NCI-H2107 treated with DMSO at 0.1 percent for 48 hours (cell line): ENCODE data around the gene ZNF107.
A peak's percentile ranks its signal among the peaks of the same experiment; 100 is the strongest.

Experiments
- DNase-seq: peaks from one replicate; lab custom pipeline; 2025; ENCODE audit not compliant: unreplicated experiment; lab: John Stamatoyannopoulos, UW

Gene ZNF107

DNA sequence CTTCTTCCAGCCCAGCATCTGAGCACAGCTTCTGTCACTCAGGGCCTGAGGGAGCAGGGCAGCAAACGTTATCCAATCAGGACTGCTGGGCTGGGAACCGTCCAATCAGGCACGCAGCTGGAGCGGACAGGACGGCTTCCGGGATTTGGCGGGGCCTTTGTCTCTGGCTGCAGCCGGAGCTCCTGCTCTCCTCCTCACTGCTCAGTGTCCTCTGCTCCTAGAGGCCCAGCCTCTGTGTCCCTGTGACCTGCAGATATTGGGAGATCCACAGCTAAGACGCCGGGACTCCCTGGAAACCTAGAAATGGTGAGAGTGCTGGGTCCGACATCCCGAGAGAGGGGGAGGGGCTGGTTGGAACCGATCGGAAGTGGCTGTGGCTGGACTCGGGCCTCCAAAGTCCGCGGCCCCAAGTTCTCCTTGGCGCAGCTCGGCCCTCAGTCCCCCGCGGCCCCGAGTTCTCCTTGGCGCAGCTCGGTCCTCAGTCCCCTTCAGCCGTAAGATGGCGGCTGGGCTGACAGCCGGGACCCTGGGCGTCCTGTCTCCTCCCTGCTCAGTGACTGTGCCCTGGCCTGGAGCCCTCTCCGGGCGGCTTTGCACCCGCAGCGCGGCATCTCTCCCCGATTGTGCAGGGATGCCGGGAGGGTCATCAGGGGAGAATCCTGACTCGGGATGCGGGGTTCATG lies at the start of gene ZNF107:
ZNF107 (plus strand) TSS at position 154 of the 683 bp plus-strand sequence; CDS start at position 304, 150 bp downstream.
- DNase-seq: peak; percentile 95

DNA sequence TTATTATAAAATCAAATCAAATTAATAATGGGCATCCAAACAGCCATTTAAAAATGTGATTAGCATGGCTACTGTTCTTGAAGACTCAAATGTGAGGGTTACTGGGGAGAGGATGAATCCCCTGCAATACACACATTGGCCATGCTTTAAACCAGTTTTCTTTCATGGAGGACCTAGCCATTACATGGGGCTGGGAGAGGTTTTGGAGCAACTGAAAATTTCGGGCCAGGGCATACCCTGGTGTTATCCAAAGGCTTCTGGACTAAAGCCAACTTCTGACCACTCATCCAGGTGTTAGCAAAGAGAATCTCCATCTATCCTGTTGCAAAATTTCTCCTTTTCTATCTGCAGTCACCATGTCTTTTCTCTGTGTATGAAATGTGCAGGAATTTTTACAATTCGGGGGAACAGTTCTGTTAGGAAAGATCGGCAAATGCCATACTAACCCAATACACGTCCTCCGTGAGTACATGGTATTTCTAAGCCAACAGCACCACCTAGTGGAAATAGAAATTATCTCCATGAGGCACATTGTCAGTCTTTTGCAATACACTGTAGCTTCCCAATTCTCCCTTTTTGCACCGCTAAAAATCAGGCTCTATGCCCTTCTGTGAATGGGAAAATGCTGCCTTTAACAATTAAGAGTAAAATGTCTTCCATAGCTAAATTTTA lies 47.0 kb upstream of the ZNF107 start:
- DNase-seq: peak; percentile 34

DNA sequence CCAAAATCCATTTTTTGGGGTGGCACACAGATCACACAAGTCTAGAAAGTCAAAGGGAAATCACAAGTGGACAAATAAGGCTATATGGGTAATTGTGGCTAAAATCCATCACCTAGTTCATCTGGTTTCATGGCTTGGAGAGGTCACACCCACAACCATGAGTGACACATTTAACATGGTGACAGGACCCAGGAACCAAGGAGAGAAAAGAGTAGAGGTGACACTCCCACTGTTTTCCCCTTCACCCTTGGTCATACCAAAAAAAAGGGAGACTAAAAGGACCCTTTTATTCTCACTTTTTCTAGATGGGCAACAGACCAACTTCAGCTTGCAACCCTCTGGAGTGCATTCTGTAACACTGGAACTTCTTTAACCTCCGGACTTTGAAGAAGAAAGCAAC lies 46.2 kb upstream of the ZNF107 start:
- DNase-seq: no peak

DNA sequence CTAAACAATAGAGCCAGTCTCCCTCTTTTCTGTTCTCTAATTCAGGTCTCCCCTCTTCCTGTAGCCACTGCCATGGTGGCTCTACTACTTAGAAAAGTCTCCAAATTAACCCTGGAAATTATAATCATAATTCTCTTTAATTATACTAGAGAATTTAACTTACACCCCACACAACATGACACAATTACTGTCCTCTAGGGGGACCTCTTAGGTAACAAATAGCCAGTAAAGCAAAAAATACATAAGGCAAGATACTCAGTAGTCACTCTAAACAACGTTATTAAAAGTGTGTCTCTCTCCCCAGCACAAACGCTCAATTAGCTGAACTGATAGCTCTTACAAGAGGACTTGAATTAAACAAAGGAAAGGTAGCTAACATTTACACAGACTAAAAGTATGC lies 44.3 kb upstream of the ZNF107 start:
- no peak for DNase-seq

DNA sequence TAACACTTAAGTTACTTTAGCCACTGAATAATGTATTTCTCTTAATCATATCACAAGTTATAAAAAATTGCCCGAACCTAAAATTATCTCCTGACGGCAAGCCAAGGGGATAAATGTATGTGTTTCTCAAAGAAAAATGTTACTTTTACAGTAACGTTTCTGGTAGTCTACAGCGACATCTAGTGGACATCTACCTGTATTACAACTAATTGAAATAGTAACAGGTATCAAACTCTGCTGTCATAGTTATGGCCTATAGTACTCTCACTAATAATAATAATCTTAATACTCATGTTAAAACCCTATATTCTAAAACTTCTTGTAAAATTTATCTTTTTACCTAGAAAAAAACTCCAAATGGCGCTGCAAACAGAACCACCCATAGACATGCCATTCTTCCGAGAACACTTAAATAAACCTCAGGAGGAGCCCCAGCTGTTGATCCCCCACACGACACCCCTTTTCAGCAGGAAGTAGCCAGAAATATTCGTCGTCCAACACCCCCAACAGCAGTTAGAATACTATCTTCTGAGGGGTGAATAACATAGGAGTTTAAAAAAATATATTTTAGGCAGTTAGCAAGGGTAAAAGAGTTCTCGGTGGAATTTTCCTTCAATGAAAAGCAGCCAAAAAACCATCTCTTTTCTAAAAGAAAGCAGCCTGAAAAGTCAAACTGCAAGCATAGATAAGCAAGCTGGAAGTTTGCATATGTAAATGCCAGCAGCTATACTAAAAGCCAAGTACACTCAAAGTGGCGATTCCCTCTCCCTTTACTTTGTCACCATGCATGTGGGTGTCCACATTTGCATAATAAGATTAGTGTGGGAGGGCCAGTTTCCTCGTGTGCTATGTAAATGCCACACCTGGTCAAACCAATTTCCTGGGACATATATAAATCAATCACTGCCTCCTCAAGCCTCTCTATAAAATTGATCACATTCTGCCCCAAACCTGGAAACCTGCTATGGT lies 40.5 kb upstream of the ZNF107 start:
- no peak for DNase-seq

DNA sequence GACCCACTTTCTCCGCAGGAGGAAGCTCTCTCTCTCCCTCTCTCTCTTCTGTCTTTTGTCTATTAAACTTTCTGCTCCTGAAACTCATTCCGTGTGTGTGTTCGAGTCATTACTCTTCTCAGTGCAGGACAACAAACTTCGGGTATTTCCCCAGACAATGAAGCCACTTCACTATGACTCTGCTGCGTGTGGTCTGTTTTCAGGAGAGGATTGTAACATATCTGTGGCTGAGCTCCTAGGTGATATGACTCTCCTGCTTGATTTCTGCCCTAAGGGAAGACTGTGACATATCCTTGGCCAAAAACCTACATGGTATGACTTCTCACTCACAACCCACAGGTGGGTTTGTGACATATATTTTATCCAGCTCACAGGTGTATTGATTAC lies 39.9 kb upstream of the ZNF107 start:
- no peak for DNase-seq

DNA sequence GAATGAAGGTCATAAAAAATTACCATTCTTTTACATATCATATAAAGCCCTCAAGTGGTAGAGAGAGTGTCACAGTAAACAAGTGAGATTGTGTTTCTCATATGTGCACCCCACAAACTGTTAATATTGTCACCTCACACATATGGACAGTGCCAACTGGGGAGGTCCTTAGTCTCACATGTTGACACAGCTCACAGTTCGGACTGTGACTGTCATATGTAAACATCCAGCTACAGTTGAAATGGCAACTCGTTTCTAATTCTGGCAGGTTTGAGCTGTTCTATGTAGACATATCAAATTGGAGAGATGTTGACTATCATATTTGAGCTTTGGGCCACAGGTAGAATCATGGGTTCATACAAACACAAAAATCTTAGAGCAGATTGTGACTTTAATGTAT lies 39.4 kb upstream of the ZNF107 start:
- DNase-seq: no peak

DNA sequence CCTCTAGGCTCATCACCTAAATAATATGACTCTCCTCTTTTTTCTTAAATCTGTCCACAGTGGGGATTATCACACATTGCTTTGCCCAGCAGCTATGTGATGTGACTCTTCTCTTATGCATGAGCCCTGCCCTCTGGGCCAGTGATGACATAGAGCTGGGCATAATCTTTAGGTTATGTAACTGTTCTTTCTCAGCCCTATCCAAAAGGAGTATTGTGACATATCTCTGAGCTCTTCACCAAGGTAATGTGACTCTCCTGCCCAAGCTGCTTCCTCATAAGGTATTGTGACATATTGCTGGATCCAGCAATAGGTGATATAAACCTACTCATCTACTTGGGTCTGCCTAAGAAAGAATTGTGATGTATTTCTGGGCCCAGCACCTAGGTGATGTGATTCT lies 37.7 kb upstream of the ZNF107 start:
- DNase-seq: no peak

DNA sequence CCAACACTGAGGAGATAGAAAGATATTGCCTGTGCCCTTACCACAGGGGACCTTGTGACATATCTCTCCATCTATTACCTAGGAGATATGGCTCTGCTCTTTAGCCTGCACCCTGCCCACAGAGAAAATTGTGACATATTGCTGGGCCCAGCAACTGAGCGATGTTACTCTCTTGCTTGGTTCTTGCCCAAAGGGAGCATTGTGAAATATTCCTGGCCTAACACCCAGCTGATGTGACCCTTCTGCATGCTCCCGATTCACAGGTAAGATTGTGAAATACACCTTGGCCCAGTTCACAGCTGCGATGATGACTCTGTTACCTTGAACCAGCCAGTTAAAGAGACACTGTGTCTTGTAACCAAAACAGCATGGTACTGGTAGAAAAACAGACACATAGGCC lies 37.2 kb upstream of the ZNF107 start:
- no peak for DNase-seq

DNA sequence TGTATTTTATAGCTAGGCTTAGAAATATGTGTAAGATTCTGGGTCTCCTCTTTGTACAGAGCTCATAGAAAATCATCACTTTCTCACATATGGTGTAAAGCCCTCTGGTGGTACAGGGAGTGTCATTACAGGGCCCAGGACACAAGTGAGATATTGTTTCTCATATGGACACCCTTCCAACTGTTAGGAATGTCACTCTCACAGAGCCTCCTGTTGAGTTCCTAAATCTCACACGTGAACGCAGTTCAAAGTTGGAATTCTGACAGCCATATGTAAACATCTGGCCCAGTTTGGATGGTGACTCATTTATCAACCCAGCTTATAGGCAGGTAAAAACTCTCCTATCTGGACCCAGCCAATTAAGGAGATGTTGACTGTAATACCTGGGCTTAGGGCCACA lies 35.4 kb upstream of the ZNF107 start:
- DNase-seq: no peak

DNA sequence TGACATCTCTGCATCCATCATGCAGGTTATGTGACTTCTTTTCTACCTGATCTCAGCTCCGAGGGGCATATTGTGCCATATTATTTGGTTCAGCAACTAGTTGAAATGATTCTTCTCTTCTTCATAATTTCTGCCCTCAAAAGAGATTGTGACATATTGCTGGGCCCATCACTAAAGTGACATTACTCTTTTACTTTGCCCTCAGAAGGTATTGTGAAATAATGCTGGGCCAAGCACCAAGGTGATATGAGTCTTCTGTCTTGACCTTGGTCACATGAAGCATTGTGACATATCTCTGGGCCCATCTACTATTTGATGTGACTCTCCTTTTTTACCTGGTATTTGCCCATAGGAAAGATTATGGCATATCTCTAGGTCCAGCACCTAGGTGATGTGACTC lies 33.9 kb upstream of the ZNF107 start:
- DNase-seq: no peak

DNA sequence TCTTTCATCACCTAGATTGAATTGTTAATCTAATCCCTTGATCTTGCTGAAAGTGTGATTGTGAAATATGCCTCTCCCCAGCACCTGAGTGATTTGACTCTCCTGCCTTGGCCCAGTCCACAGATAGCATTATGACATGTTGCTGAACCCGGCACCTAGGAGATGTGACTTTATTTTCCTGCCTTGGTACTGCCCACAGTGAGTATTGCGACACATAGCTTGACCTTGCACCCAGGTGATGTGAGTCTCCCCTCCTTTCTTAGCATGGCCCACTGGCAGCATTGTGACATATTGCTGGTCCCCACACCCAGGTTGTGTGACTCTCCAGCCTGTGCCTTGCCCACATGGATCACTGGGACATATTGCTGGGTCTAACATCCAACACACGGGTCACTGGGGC lies 32.5 kb upstream of the ZNF107 start:
- DNase-seq: no peak

DNA sequence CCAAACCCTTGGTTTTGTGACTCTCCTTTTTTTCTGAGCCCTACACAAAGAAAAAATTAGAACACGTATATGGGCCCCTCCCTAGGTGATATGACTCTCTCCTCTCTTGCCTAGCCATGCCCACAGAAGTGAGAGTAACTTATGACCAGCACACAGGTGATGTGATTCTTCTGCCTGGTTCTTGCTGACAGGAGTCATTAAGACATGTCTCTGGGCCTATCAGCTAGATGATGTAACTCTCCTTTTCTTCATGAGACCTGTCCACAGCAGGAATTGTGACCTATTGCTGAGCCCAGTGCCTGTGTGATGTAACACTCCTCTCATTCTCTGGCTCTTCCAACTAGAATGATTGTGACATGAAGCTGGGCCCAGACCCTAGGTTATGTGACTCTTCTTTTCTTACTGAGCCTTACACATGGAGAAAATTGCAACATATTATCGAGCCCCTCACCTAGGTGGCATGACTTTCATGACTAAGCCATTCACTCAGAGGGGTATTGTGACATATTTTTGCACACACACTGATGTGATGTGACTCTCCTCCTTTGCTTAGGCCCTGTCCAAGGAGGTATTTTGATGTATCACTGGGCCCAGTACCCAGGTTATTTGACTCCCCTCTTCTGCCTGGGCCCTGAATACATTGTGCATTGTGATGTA lies 31.4 kb upstream of the ZNF107 start:
- no peak for DNase-seq

DNA sequence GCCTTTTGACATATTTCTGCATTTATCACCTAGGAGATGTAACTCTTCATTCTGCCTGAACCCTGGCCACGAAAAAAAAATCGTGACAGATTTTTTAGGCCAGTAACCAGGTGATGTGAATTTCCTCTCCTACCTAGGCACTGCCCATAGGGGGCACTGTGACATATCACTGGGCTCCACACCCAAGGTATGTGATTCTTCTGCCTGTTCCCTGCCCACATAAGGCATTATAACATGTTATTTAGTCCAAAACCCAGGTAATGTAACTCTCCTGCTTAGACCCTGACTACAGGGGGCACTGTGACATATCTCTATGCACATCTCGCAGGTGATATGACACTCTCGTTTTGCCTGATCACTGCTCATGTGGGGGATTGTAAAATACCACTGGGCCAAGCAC lies 29.5 kb upstream of the ZNF107 start:
- DNase-seq: no peak

DNA sequence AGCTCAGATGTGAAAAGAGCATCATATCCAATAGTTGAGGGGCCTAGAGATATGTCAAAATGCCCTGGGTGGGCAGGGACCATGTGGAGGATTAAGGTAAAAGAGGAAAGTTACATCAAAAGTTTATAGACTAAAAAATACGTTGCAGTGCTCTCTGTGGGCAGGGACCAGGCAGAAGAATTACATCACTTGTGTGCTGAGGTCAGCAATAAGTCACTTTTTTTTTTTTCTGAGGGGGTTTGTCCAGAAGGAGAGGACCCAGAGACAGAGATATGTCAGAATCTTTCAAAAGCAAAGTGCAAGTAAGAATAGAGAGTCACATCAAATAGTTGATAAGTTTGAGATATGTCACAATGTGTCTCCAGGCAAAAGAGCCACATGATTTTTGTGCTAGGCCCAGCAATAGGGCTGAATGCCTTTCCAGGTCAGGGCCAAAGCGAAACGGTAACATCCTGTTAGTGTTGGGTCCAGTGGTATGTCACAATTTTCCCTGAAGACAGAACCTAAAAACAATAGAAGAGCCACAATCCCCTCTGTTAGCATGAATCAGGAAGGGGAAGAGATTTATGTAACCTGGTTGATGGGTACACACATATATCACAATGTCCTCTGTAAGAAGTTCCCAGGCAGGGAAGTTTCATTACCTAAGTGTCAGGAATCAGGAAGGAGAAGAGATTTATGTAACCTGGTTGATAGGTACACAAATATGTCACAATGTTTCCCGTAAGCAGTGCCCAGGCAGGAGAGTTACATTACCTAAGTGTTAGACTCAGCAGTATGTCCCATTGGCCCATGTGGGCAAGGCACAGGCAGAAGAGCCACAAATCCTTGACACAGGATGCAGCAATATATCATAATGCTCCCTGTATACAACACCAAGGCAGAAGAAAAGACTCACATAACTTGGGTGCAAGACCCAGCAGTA lies 28.1 kb upstream of the ZNF107 start:
- no peak for DNase-seq

DNA sequence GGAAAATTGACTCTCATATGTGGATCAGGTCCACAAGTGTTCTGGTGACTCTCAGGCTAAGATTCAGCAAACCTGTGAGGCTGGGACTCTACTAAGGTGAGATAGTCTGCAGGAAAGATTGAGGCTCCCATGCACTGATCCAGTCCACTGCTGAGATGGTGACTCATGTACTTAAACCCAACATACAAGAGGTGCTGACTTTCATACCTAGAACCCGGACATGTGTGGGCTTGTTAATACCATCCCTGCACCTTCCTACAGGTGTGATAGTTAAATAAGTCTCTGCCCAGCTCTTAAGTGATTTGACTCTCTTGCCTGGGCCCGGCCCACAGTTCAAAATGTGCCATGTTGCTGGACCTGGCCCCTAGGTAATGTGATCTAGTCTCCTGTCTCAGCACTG lies 27.1 kb upstream of the ZNF107 start:
- no peak for DNase-seq

DNA sequence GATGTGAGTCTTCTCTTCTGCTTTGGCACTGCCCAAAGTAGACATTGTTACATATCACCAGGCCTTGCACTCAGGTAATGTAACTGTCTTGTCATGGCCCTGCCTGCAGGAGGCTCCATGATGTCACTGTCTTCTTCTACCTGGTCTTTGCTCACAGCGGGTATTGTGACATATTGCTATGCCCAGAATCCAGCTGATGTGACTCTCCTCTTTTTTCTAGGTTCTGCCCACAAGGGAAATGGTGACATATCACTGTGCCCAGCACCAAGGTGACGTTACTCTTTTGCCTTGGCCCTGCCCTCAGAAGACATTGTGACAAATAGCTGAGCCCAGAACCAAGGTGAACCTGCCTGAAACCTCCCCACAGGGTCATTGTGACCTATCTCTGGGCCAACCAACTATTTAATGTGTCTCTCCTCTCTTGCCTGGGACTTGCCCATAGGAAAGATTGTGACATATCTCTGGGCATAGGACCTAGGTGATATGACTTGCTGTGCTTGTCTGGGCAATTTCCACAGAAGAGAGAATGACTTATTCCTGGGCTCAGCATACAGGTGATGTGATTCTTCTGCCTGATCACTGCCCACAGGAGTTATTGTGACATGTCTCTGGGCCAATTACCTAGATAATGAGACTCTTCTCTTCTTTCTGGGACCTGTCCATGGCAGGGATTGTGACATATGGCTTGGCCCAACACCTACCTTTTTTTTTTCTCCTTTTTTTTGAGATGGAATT lies 26.5 kb upstream of the ZNF107 start:
- DNase-seq: no peak

DNA sequence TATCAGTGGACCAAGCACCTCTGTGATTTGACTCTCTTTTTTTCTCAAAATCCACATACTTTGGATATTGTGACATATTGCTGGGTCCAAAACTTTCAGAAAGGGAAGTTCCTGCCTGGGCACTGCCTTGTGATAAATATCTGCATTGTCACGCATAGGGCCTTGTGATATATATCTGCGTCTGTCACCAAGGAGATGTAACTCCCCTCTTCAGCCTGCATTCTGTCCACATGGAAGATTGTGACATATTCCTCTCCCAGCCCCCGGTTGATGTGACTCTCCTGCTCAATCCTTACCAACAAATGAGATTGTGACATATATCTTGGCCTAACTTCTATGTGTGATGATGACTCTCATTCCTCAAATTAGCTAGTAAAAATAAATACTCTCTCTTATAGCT lies 25.4 kb upstream of the ZNF107 start:
- no peak for DNase-seq

DNA sequence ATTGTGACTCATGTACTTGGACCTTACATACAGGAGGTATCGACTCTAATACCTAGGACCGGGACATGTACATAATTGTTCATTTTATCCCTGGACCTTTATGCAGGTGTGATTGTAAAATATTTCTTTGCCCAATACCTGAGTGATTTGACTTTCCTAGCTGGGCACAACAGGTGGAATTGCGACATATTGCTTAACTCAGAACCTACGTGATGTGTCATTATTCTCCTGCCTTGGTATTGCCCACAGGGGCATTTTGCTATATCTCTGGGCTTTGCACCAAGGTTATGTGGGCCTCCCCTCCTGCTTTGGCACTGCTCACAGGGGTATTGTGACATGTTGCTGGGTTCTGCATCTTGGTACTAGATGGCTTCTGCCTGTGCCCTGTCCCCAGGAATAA lies 23.9 kb upstream of the ZNF107 start:
- DNase-seq: no peak

DNA sequence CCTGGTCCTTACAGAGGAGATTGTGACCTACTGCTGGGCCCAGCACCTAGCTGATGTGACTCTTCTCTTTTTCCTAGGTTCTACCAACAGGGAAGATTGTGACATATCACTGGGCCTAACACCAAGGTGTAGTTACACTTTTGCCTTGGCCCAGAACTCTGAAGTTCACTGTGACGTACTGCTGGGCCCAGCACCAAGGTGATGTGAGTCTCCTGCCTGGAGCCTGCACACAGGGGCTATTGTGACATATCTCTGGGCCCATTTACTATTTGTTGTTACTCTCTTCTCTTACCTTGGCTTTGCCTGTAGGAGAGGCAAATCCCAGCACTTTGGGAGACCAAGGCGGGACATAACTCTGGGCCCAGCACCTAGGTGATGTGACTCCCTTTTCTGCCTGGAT lies 23.1 kb upstream of the ZNF107 start:
- no peak for DNase-seq
